ENCODE data around the gene KIF26B. TPM values are rescaled to one million over a fixed set of nuclear protein-coding genes. Genes with fewer than 3 reads are reported as not detected.
"Not testable (repeated sequence)": the region's sequence is repeated elsewhere in the genome, so short reads cannot be mapped to it uniquely, and the experiment has no call there.

The KIF26B gene
- total RNA-seq, 1 experiment from 2014 or later = 1.2 TPM

- Mint-ChIP-seq H3K36me3 (no peaks in the 10 kb centered on the region), H3K4me1 (no peaks in the 10 kb centered on the region), H3K27me3 (ENCODE audit: low read depth) (no peaks in the 10 kb centered on the region), H3K4me3 (no peak overlapping the region), H3K9me3 (no peaks in the 10 kb centered on the region), H3K27ac (no peak overlapping the region)
- ATAC-seq (no peak), DNase-seq (ENCODE audit: low spot score) (no peak)
- POLR2A ChIA-PET = no interaction called here
- TF ChIP-seq STAT6 (CRISPR knock-in tag; conservative IDR thresholded peaks at IDR 0.05; ENCODE audit: low read depth) = no peak
- TF ChIP-seq ATF1 (CRISPR knock-in tag; IDR thresholded peaks at IDR 0.05) = no peak
- TF ChIP-seq IRF2 (CRISPR knock-in tag; IDR thresholded peaks at IDR 0.05; ENCODE audit: borderline replicate concordance, low read depth) = no peak
- TF ChIP-seq PREB (CRISPR knock-in tag; IDR thresholded peaks at IDR 0.05; ENCODE audit: borderline replicate concordance) = no peak
- no peak for TF ChIP-seq KAT7 (CRISPR knock-in tag; IDR thresholded peaks at IDR 0.05; ENCODE audit: borderline replicate concordance)
- CTCF ChIA-PET = no interaction called here
These were observed 164.3 kb downstream of the KIF26B start for GRCh38 chr1:245319094-245319493.

DNA sequence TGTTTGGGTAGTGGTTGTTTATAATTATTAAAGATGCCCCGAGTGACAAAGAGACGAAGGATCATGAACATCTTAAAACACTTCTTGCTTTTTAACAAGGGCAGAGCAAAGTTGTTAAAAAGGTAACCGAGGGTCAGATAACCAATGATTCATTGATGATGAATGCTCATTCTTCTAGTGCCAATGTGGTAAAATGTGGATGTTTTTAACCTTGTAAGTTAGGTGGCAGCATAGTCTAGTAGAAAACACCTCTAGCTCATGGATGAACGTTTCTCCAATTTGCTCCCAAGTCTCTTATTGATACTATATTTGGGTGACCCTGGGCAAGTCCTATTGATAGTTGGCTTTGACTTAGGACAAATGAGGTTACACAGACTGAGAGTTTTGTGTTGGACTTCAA is 167.9 kb downstream of the KIF26B start:
- CTCF ChIA-PET = no interaction called here
- POLR2A ChIA-PET = no interaction called here
- peaks cover 6% of the 10 kb centered on the region; the same call in 1 of the 2 replicates for H3K4me1 Mint-ChIP-seq

GRCh38 chr1:245323765-245324164 is 169.0 kb downstream of the KIF26B start:
- H3K27ac Mint-ChIP-seq; H3K4me1 Mint-ChIP-seq; H3K9me3 Mint-ChIP-seq; POLR2A ChIA-PET; H3K36me3 Mint-ChIP-seq; ATAC-seq; H3K27me3 Mint-ChIP-seq (ENCODE audit: low read depth); CTCF ChIA-PET; H3K4me3 Mint-ChIP-seq; DNase-seq (ENCODE audit: low spot score): not testable (repeated sequence)

More for the DNA sequence above, 167.9 kb downstream of the KIF26B start:
- Mint-ChIP-seq H3K27me3 (ENCODE audit: low read depth) (no peaks in the 10 kb centered on the region), H3K4me3 (no peak overlapping the region), H3K36me3 (no peaks in the 10 kb centered on the region), H3K27ac (no peak overlapping the region), H3K9me3 (no peaks in the 10 kb centered on the region)
- ATAC-seq = no peak
- TF ChIP-seq ATF1 (CRISPR knock-in tag; IDR thresholded peaks at IDR 0.05) (no peak), ZBTB21 (CRISPR knock-in tag; IDR thresholded peaks at IDR 0.05; ENCODE audit: borderline replicate concordance) (no peak), ZBTB43 (CRISPR knock-in tag; IDR thresholded peaks at IDR 0.05) (no peak), NFYB (CRISPR knock-in tag; conservative IDR thresholded peaks at IDR 0.05; ENCODE audit: low read depth) (no peak), ZSCAN18 (CRISPR knock-in tag; IDR thresholded peaks at IDR 0.05) (no peak), CDX4 (CRISPR knock-in tag; IDR thresholded peaks at IDR 0.05; ENCODE audit: borderline replicate concordance) (no peak)
- TF ChIP-seq, protein P1, sequence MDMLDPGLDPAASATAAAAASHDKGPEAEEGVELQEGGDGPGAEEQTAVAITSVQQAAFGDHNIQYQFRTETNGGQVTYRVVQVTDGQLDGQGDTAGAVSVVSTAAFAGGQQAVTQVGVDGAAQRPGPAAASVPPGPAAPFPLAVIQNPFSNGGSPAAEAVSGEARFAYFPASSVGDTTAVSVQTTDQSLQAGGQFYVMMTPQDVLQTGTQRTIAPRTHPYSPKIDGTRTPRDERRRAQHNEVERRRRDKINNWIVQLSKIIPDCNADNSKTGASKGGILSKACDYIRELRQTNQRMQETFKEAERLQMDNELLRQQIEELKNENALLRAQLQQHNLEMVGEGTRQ (CRISPR knock-in tag; IDR thresholded peaks at IDR 0.05) = no peak
- no peak for DNase-seq (ENCODE audit: low spot score)
